ENCODE results near the gene PDX1.
"Not testable (repeated sequence)": the region's sequence is repeated elsewhere in the genome, so short reads cannot be mapped to it uniquely, and the experiment has no call there.

PDX1 gene

DNA sequence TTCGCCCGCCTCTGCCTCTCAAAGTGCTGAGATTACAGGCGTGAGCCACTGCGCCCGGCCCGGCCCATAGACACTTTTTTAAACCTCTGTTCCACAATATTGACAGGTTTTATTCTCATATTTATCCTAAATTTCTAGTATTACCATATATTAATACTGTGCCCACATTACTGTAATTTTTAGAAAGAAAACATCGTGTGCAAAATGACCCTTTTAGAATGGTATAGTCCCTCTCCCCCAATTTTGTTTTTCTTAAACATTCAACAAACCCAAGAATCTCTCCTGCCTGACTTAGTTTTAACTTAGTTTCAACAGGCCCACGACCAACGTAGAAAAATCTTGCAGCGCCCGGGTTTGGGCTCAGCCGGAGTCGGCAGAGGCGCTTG, 40.2 kb downstream of the PDX1 start:
- DNase-seq = no peak

DNA sequence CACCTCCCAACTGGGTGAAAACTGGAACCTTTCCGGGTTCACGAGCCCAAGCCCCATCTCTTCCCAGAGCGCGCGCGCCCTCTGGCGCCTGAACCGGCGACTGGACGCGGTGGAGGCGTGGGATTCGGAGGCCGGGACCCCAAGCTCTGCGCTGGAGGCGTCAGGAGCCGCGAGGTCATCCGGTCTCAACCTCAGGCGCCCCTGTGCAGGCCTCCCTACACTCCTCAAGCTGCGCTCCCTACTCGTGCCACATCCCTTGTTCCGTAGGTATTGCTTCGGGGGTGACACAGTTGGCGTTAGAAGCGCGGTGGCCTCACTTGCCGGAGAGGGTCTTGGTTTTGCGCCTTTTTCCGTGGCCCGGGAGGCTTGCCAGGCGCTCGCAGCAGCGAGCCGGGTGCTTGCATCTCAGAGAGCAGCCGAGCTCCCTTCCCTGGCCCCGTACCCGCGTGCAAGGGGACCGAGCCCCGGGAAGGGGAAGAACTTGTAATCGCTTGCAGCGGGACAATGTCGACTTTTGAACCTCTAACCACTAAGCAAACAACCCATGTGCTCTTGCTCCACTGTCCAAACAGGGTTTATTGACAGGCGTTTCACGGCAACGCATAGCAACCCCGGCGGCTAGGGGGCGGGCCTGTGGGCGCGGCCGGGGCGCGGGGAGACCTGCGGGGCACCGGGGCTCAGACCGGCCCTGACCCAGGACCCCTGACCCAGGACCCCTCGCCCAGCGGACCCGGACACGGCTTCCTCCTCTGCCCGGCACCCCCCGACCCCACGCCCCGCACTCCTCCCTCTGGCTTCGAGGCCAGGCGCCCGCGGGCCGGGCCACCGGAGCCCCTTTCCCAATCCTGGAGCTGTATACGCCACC, 40.8 kb downstream of the PDX1 start:
- DNase-seq = peak in 1 of 2 donors; percentile 29

DNA sequence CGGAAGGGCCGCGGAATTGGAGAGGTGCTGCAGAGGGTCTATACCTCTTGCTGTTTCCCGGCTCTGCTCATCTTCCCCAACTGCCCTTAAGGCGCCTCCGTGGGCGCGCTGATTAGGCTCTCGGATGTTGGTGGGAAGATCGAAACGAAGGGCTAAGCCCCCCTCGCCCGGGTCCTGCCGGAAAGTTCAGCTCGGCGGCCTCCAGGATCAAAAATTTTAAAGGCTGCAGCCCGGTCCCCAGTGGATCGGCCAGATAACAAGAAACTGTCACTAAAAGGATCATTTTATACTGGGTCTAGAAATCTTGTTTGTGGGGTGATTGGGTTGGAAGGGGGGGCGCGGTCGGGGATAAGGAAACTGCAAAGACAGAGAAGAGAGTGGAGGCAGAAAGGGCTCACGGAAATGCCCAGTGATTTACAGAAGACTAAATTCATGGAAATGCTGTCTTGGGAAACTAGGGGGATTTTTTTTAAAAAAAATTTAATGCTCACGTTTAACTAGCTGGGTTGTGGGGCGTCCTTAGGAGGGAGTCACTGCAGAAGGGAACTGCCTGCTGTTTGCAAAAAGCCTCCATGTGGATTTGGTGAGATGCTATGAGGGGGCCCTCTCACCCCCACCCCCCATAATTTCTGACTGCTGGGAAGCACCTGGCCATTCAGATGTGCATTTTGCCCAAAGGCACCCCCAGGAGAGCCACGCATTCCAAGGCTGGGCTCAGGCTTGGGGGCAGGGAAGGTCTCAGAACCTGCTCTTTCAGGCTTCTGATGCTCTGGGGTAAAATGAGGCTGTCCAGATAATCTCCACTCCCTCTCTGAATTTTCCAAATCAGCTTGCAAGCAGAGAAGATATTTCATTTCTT, 41.7 kb downstream of the PDX1 start:
- DNase-seq = no peak

DNA sequence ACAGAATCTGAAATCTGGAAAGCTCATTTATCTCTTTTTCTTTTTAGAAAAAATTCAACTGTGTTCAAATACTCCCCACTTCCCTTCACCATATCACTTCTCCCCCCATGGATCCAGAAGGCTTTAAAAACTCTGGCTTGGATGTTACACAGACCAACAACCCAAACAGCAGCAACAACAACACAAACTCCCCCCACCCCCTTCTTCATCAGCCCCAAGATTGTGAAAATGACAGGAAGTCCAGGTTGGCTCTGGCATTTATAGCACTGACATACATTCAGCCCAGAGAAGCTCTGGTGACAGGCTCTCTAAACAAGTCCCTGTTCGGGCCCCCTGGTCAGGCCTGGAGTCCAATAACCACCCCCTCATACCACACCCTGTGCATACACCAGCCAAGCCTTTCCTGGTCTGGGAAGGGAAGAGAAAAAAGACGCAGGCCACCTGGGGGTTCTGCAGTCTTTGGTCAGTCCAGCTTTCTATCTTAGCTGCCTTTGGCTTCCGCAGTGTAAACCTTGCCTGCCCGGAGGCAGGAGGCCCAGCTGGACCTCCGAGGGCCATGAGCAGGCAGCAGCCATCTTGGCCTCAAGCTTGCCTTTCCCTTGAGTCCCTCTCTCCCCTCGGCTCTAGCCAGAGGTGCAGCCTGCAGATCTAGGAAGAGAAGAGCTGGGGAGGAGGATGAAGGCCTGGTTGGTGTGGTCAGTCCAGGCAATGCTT, 42.5 kb downstream of the PDX1 start:
- no peak for DNase-seq

DNA sequence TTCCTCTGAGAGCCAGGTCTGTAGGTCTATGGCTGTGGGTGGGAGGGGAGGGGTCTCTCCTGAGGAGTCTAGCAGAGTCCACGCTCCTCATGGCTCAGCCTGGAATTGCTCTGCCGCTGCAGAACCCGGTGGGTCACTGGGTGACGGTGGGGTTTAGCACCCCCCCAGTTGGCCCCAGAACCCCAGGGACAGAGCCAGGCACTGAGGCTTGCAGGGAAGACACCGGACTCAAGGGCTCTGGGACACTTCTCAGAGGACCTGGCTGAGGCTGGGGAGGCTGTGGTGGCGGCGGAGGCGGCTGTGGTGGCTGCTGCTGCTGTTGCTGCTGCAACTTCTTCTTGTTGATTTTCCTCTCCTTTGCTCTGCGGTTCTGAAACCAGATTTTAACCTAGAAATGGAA, 43.2 kb downstream of the PDX1 start:
- no peak for DNase-seq

DNA sequence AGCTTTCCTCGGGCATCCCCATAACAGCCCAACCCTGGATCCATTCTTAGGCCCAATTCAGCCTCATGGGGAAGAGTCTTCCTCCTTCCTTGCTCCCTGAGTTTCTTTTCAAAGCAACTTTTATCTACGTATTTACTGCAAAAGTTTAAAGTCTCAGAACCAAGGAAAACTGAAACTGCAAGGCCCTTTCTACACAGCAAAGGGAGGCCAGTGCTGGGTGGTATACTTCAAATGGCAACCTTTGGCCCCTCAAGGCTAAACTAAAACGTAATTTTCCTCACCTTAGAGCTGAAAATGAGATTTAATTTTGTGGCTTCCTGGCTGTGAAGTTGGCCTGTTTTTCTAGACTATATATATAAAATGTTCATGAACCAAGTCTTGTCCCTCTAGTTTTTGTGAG, 43.7 kb downstream of the PDX1 start:
- no peak for DNase-seq

DNA sequence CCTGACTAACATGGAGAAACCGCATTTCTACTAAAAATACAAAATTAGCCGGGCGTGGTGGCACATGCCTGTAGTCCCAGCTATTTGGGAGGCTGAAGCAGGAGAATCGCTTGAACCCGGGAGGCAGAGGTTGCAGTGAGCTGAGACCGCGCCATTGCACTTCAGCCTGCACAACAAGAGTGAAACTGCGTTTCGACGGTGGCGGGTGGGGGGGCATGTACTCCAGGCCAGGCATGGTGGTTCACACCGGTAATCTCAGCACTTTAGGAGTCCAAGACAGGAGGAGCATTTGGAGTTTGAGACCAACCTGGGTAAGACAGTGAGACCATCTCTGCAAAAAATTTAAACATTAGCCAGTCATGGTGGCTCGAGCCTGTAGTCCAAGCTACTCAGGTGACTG, 44.4 kb downstream of the PDX1 start:
- not testable (repeated sequence) for DNase-seq

DNA sequence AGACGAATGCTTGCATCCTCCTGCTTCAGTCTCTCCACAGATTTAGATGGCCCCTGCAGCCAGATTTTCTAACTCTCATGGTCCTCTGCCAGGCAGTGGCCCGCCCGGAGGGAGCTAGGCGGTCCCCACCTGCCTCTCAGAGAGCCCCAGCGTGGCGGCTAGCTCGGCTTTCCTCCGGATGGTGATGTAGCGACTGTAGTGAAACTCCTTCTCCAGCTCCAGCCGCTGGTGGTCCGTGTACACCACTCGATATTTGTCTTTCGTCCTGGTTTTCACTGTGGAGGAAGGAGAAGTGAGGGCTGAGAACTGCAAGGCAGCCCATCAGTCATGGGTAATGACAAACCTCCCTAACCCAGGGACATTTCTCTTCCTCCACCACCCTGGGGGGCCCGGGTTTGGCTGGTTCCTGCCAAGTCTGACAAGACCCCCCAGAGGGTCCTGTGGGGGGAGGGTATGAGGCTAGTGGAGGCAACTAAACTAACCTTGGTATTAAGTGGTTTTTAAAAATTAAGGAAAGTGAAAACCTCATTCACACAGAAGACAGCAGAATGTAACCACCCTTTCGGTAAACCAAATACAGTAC, 45.0 kb downstream of the PDX1 start:
- DNase-seq = no peak

DNA sequence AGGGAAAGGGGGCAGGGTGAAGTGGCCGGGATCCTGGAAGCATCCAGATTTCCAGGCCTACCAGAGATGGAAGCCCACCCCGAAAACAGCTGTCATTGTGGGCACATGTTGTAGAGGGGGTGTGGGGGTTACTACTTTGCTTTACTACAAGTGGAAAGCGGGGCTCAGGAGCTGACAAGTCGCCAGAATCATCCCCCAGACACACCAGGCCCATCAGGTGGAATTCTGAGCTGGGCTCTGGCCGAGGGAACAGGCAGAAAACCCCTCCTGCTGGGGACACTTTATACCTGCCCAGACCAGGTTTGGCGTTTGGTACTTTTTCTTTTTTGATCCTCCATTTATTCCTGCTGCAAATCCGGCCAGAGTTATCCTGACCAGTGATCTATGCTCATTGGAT, 45.5 kb downstream of the PDX1 start:
- DNase-seq = no peak

DNA sequence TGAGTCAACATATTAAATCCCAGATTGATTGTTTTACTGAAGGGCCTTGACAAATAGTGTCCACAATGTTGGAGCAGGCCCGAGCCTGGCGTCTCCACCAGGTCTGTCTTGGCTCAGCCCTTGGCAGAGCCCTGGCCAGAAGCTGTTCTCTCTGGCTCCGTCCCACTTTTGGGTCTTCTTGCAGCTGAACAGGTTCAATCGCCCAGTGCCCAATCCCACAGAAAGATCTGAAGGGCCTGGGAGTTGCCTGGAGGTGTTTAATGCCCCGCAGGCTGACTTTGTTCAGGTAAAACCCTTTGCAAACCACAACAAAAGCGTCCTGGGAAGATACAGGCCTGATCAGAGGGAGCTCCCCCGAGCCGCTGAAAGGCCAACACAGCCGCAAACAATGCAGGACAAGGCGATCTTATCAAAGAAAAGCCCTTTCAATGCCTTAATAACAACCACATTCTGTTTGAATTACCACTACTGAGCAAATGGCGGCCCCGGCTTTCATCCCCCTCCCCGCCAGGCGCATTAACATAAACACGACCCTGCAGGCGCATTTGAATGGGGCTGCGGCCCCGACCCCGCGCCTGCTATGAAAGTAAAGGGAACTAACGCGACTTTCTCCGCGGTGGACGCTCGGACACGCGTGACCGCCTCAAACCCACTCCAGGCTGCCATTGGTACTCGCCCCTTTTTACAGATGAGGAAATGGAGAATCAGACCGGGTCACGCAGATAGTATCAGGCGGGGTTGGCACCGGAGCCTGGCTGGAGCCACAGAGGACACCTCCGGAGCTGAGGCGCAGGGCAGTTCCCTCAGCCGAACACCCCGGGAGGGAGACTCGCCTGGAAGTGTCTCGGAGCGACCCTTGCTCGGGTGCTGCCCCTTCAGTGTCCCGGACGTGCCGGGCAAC, 46.2 kb downstream of the PDX1 start:
- no peak for DNase-seq

DNA sequence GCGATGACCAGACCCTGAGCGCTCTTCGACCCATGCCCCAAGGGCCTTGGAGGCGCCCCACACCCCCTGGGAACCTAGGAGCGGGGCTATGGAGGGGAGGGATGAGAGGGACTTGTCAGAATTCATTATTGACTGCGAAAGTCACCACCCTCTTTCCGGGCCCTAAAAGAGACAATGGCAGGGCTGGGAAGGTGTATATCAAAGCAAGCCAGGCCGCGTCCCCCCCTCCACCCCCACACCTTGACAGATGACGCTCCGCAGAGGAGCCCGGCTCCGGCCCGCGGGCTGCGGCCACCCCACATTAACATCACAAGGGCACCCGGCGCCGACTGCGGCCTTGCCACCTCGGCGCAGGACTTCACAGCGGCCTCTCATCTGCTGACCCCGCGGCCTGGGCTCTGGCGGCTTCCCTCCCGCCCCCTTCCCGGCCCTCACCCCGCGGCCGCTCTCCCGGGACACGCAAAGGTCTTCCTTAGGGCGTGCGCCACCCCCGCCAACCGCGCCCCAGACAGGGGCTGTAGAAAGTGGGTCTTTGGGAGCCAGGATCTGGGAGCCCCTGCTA, 46.9 kb downstream of the PDX1 start:
- DNase-seq = no peak

DNA sequence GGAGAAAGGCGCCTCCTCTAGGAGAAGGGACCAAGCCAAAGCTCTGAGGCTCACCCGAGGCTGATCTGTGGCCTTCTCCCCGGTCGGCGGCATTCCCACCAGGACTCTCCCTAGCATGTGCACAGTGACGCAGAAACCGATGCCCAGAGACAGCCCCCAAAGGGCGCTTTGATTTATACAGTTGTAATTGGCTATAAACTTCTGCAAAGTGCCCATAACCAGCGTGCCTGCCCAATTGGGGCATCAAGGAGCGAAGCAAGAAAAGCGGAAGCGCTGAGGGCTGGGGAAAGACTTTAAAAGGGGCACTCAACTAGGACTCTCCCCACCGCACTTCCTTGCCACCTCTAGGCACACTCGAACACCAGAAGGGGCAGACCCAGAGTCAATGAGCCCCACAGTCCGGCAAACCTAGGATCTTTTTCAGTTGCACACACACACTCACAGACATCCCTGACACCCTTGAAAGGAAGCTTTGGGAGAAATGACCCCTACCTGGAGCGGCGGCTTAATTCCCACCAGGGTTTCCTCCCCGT, 47.5 kb downstream of the PDX1 start:
- no peak for DNase-seq

DNA sequence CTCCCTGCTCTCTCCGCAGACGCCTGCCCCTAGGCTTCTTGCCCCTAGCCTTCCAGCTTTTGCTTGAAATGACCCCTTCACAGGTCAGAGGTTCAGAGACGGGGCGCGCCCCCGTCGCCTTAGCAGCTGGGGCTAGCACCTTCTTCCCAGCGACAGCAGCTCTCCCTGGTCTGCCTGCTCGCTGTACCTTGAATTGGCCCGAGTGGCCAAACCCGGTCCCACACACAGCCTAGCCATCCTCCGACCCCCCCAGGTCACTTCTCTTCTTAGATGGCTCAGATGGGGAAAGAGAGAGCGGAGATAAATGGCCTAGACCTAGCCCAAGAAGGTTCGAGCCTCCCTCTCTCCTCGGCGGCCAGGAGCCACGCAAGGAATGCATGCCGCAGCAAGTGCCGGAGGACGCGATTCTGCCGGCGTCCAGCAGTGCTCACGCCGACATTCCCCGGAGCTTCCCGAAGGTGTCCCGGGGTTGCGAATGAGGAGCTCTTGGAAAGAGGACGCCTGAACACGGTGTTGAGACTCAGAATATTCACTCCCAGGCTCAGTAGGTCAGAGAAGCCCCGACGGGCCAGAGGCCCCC, 48.0 kb downstream of the PDX1 start:
- DNase-seq = no peak

DNA sequence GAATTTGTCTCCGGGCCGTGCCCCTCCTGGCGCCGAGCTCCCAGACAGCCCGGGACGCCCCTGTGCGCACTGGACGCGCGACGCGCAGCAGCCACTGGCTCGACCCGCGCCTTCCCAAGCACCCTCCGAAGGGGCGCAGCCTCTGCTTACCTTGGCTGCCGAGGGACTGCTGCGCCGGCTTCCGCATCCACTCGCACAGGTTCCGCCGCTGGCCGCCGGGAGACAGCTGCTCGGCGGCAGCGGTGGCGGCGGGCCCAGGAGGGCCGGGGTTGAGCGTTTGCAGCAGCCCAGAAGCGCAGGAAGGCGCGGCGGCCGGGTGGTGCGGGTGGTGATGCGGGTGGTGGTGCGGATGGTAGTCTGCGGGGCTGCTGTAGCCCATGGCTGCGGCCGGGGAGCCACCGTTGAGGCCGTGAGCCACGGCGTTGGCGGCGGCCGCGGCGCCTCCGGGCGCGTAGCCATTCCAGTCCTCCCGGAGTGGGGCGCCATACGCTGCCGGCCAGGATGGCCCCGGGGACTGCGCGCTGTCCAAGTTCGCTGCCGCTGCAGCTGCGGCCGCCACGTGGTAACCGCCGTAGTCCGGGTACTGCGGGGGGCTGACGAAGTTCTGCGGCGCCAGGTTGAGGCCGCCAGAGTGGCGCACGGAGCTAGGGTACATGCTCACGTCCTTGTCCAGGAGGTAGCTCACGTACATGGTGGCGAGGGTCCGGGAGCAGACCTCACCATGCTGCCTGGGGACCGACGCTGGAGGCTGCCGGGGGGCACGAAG, 48.7 kb downstream of the PDX1 start:
- DNase-seq = no peak

DNA sequence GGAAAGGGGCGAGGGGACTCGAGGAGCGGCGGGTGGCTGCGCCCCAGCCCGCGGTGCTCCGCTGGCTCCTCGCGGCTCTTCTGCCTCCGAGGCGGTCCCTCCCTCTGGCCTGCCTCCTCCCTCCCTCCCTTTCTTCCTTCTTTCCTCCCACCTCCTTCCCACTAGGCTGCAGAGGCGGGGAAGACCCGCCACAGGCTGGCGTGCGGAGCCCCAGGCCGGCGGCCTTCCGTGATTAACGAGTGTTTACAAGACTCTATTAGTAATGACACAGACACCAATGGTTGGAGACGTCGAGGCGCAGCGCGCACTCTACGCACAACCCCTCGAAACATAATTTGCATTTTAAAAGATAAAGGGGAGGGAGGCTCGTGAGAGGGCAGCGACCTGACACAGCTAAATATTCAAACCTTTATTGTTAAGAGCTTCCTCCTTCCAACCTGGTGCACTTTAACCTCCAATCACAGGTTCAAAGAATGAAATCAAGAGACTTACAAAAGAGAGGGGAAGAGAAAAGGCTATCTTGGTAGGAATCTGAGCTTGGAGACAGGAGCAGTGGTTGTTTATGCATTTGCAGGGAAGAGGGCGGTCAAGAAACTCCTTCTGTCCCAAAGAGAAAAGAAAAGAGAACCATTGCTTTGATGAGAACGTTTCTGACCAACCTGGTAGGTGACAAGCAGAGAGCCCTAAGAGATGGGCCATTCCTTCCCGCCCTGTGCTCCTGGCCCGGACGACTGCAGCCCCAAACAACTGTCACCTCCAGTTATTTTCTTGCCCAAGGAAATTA, 49.5 kb downstream of the PDX1 start, which contains the start of gene CDX2:
Gene CDX2, minus strand, starts transcription at position 234 of the 784 bp plus-strand sequence. CDS start 309 bp downstream, outside the sequence.
- no peak for DNase-seq

DNA sequence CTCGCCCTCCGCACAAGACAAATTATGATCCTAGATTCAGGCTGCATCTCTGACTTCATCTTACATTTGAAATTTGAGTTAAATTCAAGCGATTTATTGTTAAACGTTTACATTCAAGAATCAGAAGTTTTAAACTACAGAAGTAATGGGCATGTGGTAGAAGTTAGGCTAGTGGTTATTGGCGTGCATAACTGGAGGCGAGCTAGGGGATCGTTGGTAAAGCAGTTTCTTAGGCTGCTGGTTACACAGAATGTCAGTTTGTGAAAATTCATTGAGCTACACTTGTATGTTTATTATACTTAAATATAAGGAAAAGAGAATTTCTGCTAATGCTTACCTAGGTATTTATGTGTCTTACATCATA, 50.0 kb downstream of the PDX1 start:
- DNase-seq = no peak

DNA sequence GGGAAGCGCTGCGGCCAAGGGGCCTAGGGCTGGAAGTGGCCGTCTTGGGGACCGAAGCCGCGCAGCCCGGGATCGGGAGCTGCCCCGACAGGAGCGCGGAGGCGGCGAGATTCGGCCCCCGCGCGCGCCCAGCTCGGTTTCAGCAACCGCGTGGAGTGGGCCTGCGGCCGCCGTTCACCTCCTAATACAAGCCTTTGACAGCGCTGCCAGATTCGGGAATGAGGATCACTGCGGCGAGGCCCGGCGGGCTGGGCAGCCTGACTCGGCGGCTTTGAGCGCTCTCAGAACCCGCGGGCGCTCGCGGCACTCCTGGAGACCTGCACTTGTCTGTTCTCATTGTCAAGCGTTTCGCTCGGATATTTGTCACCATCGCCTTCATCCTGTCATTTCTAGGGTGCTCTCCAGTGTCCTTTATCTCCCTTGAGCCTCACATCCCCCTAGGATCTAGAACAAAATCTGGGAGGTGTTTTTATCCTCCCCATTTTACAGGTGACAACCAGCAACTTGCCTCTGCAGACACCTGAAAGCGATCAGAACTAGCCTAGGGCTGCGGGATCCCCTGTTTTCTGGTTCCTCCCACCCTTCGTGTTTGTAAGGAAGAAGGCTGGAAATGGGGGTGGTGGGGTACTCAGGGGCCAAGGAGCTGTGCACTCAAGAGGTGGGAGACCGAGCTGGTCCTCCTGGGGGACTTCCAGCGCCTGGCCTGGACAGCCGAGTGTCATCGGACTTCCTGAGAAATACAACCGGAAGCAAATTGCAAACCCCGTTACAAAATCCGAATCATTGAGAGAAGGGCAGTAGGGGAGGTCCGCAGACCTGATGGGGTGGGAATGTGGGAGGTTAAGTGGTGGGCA, 50.8 kb downstream of the PDX1 start:
- no peak for DNase-seq

DNA sequence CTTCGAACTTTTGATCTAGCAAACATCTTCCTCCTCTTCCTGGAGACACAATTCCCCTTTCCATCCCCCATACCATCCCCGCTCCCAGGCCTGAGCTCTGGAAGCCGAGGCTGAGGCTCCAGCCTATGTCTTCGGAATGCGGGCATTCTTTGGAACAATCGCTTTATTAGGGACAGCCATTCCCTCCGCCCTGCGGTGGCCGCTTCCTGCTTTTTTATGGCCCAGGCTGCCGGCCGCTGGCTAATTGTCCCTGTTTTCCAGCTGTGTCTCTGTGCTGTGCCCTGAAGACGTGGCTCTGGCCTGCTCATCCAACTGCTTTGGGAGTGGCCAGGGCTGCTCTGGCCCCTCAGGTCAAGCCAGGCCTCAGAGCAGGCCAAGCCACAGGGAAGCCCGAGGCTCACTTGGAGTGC, 51.4 kb downstream of the PDX1 start:
- no peak for DNase-seq

Measured in bone marrow (tissue), 2 donors.